ENCODE data around the gene KNDC1.

DNA sequence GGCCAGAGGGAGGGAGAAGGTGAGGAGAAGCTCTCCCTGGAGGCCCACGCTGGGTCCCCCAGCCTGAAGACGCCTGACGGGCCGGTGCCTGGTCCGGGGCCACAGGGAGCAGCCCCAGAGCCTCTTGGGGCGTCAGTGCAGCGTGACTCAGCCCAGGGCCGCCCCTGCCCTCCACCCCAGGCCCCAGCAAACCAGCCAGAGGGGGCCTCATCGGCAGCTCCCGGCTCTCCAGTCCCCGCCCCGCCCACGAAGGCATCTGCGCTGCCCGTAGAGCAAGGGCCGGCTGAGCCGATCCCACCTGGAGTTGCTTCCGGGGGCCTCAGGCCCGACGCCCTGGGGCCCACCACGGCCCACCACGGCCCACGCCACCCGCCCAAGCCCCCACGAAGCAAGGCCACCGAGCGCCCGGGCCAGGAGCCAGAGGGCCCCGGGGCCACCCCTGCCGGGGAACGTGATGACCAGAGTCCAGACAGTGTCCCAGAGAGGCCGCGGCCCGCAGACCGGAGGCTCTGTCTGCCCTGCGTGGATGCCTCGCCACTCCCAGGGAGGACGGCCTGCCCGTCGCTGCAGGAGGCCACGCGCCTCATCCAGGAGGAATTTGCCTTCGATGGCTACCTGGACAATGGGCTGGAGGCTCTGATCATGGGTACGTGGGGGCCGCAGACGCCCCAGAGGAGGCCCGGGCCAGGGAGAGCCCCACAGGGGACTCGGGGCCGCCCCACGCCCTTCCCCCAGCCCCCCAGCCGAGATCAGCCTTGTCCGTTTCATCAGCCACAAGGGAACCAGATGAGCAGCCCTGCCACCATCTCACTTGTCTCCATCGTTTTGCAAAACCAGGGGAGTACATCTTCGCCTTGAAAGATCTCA lies 38.8 kb downstream of the KNDC1 start:
- TF ChIP-seq, protein P1, sequence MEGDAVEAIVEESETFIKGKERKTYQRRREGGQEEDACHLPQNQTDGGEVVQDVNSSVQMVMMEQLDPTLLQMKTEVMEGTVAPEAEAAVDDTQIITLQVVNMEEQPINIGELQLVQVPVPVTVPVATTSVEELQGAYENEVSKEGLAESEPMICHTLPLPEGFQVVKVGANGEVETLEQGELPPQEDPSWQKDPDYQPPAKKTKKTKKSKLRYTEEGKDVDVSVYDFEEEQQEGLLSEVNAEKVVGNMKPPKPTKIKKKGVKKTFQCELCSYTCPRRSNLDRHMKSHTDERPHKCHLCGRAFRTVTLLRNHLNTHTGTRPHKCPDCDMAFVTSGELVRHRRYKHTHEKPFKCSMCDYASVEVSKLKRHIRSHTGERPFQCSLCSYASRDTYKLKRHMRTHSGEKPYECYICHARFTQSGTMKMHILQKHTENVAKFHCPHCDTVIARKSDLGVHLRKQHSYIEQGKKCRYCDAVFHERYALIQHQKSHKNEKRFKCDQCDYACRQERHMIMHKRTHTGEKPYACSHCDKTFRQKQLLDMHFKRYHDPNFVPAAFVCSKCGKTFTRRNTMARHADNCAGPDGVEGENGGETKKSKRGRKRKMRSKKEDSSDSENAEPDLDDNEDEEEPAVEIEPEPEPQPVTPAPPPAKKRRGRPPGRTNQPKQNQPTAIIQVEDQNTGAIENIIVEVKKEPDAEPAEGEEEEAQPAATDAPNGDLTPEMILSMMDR (IDR thresholded peaks at IDR 0.05) = no peak
- TF ChIP-seq POLR2A (IDR thresholded peaks at IDR 0.05) = no peak

Data from adrenal gland (tissue), 5 donors.